Middle frontal gyrus (tissue), 1 donor: Measurements from ENCODE around the gene EIF6.
"Not testable (repeated sequence)": the region's sequence is repeated elsewhere in the genome, so short reads cannot be mapped to it uniquely, and the experiment has no call there.

ENCODE experiments used
- DNase-seq: peaks from one replicate; pipeline ENCODE4 v3.0.0-alpha.2; 2015; ENCODE audit warnings: low spot score; ENCODE audit errors: extremely low spot score

EIF6 gene

GRCh38 chr20:35284267-35284991 lies at the start of gene EIF6:
TSS of gene EIF6 (minus strand) at chr20:35284772. CDS start at chr20:35284487, 285 bp downstream.
- DNase-seq, result peak; percentile 58

GRCh38 chr20:35333606-35334005 lies 49.0 kb upstream of the EIF6 start:
- DNase-seq, result no peak

GRCh38 chr20:35332540-35333200 lies 48.1 kb upstream of the EIF6 start:
- DNase-seq, result no peak

DNA sequence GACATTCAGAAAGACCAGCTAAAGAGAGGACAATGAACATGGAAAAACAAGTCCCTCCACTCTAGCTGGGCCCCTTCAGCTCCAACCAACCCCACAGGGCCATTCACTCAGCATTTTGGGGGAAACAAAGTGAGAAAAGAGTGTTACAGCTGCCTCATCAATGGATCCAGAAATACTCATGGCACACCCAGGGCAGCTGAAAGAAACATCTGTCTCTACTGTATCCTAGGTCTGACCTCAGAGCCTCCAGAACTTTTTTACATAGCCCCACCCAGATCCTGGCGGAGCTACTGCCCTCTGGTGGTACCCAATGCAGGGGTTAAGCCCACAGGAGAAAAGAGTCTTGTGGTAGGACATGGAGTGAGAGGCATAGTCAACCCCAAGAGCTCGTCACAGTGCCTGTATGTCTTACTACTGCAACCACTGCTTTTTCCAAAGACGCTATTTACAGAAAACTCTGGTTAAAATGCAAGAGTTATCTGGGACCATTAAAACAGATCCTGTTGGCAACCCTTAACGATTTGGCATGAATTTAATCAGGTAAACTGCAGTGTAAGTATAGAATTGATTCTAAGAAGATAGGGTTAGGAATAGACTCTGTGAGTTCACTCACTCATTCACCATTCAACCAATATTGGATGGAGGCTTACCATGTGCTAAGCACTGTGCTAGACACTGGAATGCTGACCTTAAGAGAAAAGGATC lies 45.0 kb upstream of the EIF6 start:
- DNase-seq, result no peak

DNA sequence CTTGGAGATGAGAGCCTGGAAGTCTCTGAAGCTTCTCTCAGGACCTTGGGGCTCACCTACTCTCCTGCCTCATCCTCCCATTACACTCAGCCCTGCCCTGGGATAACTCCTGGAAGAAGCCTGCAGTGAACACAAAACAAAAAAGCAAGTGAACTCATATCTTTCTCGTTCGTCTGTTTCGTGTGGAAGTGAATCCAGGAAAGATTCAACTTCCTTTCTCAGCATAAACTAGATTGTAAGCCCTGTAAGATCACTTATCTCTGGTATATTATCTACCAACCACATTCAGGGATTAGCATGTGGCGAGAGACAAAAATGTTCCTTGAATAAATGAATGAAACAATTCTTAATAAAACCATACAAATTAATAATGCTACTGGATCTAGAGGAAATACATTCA lies 44.1 kb upstream of the EIF6 start:
- DNase-seq, result no peak

DNA sequence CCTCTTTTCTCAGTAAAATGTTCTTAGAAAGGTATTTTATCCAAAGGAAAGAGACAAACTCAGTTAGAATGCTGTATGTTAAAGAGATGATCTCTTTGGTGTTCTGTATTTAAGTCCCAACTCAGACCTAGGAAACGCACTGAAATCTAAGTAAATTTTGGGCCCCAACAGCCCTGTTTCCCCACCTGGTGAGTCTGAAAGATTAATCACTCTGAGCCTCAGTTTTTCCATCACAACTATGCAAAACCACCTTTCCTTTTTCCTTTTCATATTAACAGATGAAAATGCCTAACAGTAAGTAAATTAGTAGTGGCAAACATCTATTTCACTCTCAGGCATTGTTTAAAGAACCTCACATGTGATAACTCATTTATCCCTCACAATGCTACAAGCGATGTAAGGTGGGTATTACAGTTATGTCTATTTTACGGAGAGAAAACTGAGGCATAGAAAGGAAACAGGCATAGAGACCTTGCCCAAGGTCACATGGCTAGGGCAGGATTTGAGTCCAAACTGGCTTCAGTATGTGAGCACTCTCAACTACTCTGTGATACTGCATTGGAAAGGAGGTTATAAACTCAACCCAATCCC lies 43.6 kb upstream of the EIF6 start:
- DNase-seq, result no peak

DNA sequence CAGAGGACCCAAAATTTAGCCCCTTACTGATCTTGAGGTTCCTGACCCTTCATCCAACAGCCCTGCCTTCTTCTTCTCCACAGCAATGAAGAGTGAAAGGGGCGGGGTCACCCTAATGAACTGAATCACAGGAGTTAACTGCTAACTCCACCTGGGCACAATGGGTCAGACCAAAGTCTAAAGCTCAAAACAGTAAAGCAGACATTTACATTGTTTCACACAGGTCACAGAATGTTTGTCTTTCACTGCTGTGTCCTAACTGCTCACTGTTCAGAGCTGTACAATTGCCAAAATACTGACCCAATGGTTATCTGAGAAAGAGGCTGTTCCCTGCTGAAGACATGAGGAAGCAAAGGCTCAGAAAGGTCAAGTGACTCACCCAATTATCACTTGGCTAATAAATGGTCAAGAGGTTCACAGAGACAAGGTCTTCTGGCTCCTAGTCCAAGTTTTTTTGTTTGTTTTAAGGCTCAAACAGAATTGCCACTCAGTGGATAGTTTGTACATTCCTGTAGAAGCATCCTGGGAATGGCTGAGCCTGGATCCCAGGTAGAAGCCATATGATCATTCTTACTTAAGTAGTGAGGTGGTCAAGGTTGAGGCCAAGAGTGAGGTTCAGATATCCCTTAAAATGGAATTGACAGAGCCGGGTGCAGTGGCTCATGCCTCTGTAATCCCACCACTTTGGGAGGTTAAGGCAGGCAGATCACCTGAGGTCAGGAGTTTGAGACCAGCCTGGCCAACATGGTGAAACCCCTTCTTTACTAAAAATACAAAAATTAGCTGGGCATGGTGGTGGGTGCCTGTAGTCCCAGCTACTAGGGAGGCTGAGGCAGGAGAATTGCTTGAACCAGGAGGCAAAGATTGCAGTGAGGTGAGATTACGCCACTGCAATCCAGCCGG lies 42.8 kb upstream of the EIF6 start:
- DNase-seq, result no peak

DNA sequence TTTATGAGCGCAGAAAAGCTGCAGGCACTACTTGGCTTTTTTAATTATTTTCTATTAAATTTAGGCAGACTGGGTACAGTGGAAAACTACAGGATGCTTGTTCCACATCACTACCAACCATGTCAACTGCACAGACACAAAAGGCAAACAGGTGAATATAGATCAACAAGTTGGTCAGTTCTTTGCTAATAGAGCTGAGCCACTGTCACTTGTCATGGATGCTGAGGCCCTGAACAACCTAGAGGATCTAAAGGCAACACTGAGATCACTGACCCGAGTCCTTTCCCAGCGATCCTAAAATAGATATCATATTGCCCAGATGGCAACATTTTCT lies 42.1 kb upstream of the EIF6 start:
- DNase-seq, result no peak

DNA sequence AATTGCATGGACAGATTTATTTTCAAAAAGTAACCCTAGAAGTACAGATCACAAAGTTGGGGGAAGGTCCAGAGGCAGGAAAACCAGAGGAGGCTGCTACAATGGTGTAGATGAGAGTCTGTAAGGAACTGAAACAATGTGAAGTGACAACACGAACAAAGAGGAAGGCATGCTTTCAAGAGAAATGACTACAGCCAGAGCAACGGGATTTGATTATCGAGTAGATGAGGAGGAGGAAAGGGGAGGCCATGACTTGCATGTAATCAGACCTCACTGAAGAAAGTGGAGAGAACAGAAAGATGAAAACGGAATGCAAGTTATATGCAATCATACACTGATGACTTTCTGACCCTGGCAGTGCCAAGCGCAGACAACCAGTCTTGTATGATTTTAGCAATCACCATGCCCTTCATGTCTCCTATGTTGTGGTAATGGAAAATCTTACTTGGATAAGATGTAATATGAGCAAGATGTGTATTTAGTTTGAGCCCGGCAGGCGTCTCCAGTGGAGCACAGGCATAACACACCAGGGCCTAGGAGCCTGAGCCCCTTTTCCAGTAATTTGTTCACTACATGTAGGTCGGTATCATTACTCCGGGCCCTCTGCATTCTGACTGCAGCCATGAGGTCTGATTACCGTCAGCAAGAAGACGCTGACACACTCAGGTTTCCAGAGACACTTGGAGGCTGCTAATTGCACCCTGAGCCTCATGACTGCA lies 41.6 kb upstream of the EIF6 start:
- DNase-seq, result no peak

DNA sequence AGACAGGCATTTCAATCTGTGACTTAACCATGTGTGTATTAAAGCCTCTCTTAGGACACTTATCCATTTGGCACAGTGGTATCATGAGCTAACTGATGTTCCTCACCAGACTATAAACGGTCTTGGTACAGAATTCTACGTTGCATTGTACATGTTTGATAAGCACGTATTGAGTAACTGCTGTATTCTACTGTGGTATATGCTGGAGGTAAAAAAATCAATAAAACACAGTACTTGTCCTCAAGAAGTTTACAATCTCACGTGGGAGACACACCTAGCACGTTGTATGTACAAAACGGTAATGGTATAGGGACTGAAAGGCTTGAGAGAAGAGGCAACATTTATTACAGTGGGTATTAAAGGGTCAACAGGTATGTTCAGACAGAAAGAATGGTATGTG lies 40.8 kb upstream of the EIF6 start:
- no peak for DNase-seq

DNA sequence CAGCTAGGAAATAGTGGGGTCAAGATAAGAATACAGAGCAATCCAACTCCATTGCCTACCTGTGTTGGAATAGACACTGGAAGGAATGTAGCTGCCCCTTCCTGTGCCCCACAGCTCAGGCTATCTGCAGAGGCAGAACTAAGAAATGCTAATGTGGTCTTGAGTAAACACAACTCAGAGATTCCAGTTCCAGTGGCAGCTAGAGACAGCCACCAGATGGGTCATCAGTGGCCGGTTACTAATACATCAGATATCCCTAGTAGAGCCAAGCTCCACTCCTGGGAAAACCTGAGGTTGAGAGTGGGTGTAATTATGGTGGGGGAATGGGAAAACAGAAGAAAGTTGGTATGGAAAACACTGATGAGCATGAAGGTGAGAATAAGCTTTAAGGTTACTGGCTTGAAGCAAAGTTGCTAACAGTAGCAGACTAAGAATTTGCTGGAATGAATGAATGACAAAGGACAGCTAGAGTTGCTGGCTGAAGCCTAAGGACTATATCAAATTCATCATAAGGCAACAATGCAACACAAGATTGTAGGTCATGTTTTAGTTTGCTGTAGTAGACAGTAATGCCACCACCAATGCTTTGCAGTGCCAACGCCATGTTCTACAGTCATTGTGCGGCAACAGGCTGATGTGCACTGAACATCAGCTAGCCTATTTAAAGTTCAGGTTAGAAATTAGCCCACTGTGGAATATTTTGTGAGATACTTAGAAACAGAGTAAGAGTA lies 36.0 kb upstream of the EIF6 start:
- no peak for DNase-seq

DNA sequence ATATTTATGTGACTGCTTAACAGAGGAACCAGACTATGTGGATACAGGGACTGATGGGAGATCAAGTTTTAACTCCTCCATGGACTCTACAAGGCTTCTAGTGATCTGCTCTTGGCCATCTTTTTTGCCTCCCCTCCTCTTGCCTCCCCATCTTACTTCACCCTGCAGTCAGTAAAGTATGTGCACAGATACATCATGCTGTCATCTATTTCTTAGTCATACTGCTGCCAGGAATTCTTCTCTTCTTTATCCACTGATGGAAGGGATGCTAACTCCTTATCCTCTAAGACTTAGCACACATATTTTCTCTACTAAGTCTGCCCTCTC lies 35.3 kb upstream of the EIF6 start:
- DNase-seq, result no peak

DNA sequence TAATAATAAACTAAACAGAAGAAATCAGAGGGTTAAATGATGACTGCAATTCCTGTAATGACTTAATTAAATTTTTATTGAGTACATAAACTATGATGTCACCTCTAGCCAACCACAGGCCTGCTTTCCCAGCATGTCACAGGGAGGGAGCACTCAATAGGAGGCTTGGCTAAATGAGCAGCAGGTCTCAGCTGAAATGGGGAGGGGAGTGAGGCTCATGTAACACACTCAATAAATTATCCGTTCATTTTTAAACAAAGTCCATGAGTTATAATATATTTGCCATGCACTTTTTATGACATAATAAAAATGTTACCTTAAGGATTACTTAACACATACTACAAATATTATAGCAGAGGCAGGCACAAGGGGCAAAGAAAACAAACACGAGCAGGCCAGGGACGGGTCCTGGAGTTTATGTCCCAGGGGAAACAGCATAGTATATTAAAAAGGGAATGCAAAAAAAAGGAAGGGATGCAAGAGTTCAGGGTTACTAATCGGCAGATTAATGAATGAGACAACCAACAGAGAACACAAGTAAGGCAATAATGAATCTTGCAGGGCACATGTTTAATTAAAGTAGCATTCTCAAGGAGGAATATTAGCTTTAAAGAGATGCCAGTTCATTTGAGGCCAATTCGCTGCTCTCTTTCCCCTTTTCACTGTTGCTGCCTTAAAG lies 34.8 kb upstream of the EIF6 start:
- no peak for DNase-seq

- DNase-seq, result no peak
These were observed 34.1 kb upstream of the EIF6 start for GRCh38 chr20:35318502-35319157.

DNA sequence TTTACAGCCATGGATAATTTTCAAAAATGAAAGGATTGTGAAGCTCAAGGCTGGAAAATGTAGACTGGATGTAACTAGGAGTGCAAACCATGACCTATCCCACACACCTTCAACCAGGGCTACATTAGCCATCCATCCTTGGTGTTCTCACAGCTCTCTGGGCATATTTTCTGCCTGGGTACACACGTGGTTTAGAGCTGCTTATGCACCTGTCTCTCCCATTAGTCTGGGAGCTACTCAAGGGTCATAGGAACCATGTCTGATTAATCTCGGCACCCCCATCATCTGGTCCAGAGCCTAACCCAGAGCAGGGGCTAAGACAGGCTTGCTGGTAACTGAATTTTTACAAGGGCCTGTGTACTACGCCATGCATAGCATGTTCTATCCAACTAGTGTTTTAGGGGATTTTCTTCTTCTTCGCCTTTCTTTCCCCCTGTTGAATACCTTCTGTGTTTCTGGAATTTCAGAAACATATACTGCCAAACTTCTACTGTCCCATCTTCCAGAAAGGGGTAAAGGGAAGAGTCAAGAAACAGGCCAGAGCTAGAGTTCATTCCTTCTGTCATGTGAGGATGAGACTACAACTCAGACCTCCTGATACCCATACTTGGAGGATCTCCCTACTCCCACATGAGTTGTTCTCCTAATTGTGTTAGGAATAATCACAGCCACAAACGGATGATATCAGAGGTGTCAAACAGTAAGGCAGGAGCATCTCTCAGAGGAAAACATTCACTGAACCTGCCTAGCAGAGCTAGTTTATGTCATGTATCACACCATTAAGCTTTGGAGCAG lies 33.0 kb upstream of the EIF6 start:
- no peak for DNase-seq

- DNase-seq, result no peak
These were observed 31.5 kb upstream of the EIF6 start for GRCh38 chr20:35316086-35316485.

DNA sequence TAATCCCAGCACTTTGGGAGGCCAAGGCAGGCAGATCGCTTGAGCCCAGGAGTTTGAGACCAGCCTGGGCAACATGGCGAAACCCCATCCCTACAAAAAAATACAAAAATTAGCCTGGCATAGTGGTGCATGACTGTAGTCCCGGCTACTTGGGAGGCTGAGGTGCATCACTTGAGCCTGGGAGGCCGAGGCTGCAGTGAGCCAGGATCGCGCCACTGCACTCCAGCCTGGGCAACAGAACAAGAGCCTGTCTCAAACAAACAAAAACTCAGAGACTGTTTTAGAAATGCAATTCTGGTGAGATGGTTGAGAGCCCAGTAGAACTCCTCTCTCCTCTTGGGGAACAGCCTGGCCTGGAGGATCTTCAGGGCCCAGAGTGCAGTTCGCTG lies 31.1 kb upstream of the EIF6 start:
- not testable (repeated sequence) for DNase-seq
